HEK293T (cell line): ENCODE data around the gene IRAK4.

Experiments used
- BHLHE40 ChIP-seq: fragments of 450-650 bp; IDR thresholded peaks from 2 replicates; pipeline ENCODE4 v1.6.1; 2016; ENCODE audit warnings: mild to moderate bottlenecking, moderate library complexity, borderline replicate concordance
- CTBP1 ChIP-seq: fragments of 450-650 bp; IDR thresholded peaks from 2 replicates; pipeline ENCODE4 v1.6.1; 2016; ENCODE audit warnings: borderline replicate concordance
- ELF4 ChIP-seq: fragments of 450-650 bp; IDR thresholded peaks from 2 replicates; pipeline ENCODE4 v1.6.1; 2017; ENCODE audit warnings: antibody characterized with exemption
- FOXA1 ChIP-seq: fragments of 450-650 bp; IDR thresholded peaks from 2 replicates; pipeline ENCODE4 v1.6.1; 2016; ENCODE audit warnings: mild to moderate bottlenecking
- FOXM1 ChIP-seq: fragments of 450-650 bp; IDR thresholded peaks from 2 replicates; pipeline ENCODE4 v1.6.1; 2017; ENCODE audit warnings: mild to moderate bottlenecking, borderline replicate concordance
- HDGF ChIP-seq: fragments of 450-650 bp; IDR thresholded peaks from 2 replicates; pipeline ENCODE4 v1.6.1; 2017; ENCODE audit warnings: antibody characterized with exemption, borderline replicate concordance
- L3MBTL2 ChIP-seq: fragments of 450-650 bp; conservative IDR thresholded peaks from 2 replicates; pipeline ENCODE4 v1.6.1; 2016; ENCODE audit warnings: mild to moderate bottlenecking
- LEF1 ChIP-seq: fragments of 450-650 bp; IDR thresholded peaks from 2 replicates; pipeline ENCODE4 v1.6.1; 2017; ENCODE audit warnings: mild to moderate bottlenecking, borderline replicate concordance
- SP1 ChIP-seq: fragments of 450-650 bp; IDR thresholded peaks from 2 replicates; pipeline ENCODE4 v1.6.1; 2017
- SUZ12 ChIP-seq: fragments of 450-650 bp; IDR thresholded peaks from 2 replicates; pipeline ENCODE4 v1.6.1; 2016; ENCODE audit warnings: mild to moderate bottlenecking
- TARDBP ChIP-seq: fragments of 450-650 bp; IDR thresholded peaks from 2 replicates; pipeline ENCODE4 v1.6.1; 2016
- ZNF384 ChIP-seq: fragments of 450-650 bp; IDR thresholded peaks from 2 replicates; pipeline ENCODE4 v1.6.1; 2016
- TF ChIP-seq, protein P1 (sequence below): fragments of 450-650 bp; IDR thresholded peaks from 2 replicates; pipeline ENCODE4 v1.6.1; 2016

DNA sequence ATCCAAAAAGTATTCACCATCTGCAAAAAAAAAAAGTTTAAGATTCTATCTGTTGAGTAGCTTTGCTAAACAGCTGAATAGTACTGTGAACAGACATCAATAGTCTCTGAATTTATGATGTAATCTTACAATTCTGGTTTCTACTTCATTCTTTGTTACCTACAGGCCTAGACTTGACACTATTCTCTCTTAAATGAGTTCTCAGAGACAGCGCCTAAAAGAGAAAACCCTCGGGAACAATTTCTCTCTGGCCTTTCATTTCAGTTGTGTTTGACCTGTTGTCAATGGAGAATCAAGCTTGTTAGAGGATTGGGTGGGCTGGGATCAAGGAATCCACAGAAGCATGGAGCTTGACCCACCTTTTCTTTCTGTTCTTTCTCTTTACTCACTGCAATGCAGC is 53.3 kb downstream of the IRAK4 start:
- TF ChIP-seq FOXM1 (no peak), ZNF384 (no peak), SUZ12 (no peak), SP1 (no peak), CTBP1 (no peak), L3MBTL2 (no peak), ELF4 (no peak), HDGF (no peak), TARDBP (no peak), FOXA1 (no peak), LEF1 (no peak), BHLHE40 (no peak)
- TF ChIP-seq, protein P1, sequence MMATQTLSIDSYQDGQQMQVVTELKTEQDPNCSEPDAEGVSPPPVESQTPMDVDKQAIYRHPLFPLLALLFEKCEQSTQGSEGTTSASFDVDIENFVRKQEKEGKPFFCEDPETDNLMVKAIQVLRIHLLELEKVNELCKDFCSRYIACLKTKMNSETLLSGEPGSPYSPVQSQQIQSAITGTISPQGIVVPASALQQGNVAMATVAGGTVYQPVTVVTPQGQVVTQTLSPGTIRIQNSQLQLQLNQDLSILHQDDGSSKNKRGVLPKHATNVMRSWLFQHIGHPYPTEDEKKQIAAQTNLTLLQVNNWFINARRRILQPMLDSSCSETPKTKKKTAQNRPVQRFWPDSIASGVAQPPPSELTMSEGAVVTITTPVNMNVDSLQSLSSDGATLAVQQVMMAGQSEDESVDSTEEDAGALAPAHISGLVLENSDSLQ: no peak
